ENCODE measurements around the gene IKZF4.
"Not testable (repeated sequence)": the region's sequence is repeated elsewhere in the genome, so short reads cannot be mapped to it uniquely, and the experiment has no call there.

The IKZF4 gene

GRCh38 chr12:56041552-56042429 lies 20.9 kb downstream of the IKZF4 start, which contains the start of gene RPS26:
Gene RPS26 (plus strand): TSS chr12:56041918. CDS start chr12:56042167, 249 bp downstream.
- H3K27ac ChIP-seq = peak within 1 kb of the TSS; percentile 92
- no peak for TF ChIP-seq ZFX (IDR thresholded peaks at IDR 0.05; ENCODE audit: borderline replicate concordance)
- peak; percentile 90 for TF ChIP-seq CTCF (IDR thresholded peaks at IDR 0.05)

GRCh38 chr12:56042430-56042813 lies 21.6 kb downstream of the IKZF4 start:
- peak overlapping the region; percentile 92 for H3K27ac ChIP-seq

GRCh38 chr12:56042843-56043242 lies 22.0 kb downstream of the IKZF4 start:
- TF ChIP-seq CTCF (IDR thresholded peaks at IDR 0.05) (no peak), ZFX (IDR thresholded peaks at IDR 0.05; ENCODE audit: borderline replicate concordance) (no peak)
- H3K27ac ChIP-seq = peak overlapping the region; percentile 92

- peak overlapping the region; percentile 92 for H3K27ac ChIP-seq
- TF ChIP-seq ZFX (IDR thresholded peaks at IDR 0.05; ENCODE audit: borderline replicate concordance) (no peak), CTCF (IDR thresholded peaks at IDR 0.05) (no peak)
Measured at GRCh38 chr12:56046027-56046780, 25.4 kb downstream of the IKZF4 start.

- H3K27ac ChIP-seq = no peak overlapping the region
- TF ChIP-seq ZFX (IDR thresholded peaks at IDR 0.05; ENCODE audit: borderline replicate concordance) (no peak), CTCF (IDR thresholded peaks at IDR 0.05) (no peak)
Measured at GRCh38 chr12:56053407-56053893, 32.6 kb downstream of the IKZF4 start.

GRCh38 chr12:56059964-56060363 lies 39.1 kb downstream of the IKZF4 start:
- not testable (repeated sequence) for H3K27ac ChIP-seq

GRCh38 chr12:56061982-56062381 lies 41.1 kb downstream of the IKZF4 start:
- no peak overlapping the region for H3K27ac ChIP-seq
- no peak for TF ChIP-seq ZFX (IDR thresholded peaks at IDR 0.05; ENCODE audit: borderline replicate concordance)
- no peak for TF ChIP-seq CTCF (IDR thresholded peaks at IDR 0.05)

GRCh38 chr12:56062996-56063395 lies 42.2 kb downstream of the IKZF4 start:
- no peak overlapping the region for H3K27ac ChIP-seq
- TF ChIP-seq ZFX (IDR thresholded peaks at IDR 0.05; ENCODE audit: borderline replicate concordance) (no peak), CTCF (IDR thresholded peaks at IDR 0.05) (no peak)
